ENCODE data around the gene ZPLD1.

The ZPLD1 gene

GRCh38 chr3:102434715-102435114, at the start of gene ZPLD1:
Gene ZPLD1 (plus strand): TSS chr3:102435015. CDS start chr3:102438488, 3,473 bp downstream.
- no peak for DNase-seq (ENCODE audit: low read depth, low spot score)
- no peak within 1 kb of the TSS for H3K27ac ChIP-seq

DNA sequence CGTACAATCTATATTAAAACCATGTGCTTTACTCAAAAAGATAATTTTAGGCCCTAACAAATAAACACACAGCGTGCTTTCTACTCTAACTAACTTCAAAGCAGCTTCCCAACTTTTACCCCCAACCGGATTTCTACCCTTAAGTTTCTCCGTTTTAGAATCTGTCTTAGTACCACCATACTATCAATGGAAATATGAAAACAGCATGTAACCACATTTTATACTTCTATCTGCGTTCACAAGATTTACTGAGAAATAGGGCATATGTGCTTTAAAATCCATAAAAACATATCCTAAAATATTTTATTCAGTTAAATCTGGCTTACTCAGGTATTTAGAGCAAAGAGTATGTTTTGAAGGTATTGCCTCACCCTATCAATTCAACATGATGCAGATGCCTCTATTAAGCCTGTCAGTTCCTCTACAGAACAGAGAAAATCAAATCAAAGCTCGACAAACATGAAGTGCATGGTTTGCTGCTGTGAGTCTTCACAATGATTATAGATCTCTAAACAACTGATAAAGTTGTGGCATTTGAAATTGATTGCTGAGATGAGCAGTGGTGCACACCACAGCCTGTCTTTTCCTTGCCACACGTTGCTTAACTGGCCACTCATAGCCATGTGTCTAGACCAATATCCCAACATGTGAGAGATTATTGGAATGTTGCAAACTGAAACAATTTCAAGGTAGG, 44.5 kb upstream of the ZPLD1 start:
- DNase-seq (ENCODE audit: low read depth, low spot score), result no peak
- H3K27ac ChIP-seq, result no peak overlapping the region

DNA sequence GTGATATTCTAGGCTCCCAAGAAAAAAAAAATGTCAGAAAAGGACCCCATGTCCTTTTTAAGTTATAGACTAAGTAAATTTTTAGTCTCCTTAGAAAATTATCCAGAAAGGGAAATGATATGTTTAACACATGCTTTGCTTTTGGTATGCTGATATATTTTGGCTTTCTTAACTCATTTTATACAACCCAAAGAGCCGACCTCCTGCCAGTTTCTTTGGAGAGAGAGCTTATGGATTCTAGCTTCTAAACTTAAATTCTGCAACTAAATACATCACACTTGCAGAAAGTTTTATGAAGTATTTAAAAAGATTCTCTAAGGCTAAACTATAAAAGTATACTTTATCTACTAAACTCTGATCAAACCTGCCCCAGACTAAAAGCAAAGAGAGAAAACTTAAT, 43.9 kb upstream of the ZPLD1 start:
- no peak for DNase-seq (ENCODE audit: low read depth, low spot score)
- H3K27ac ChIP-seq, result no peak overlapping the region

GRCh38 chr3:102391491-102391890, 43.3 kb upstream of the ZPLD1 start:
- no peak for DNase-seq (ENCODE audit: low read depth, low spot score)

DNA sequence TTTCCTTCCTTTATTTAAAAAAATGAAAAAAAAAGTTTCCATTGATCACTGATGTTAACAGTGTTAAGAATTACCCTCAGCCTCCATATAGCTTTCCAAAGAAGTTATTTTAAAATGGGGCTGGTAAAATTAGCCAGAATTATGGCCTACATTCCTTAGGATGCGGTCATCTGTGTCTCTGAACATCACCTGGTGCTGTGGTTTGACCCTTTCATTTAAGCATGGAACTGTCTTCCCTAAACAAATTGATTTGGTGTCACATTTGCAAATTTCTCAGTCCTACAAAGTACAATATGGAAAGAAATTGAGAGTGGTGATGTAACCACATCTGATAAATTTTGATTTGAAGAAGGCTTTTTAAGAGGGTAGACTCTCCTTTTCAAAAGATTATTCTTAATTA, 40.3 kb upstream of the ZPLD1 start:
- H3K27ac ChIP-seq, result no peak overlapping the region
- no peak for DNase-seq (ENCODE audit: low read depth, low spot score)

More at GRCh38 chr3:102391491-102391890, 43.3 kb upstream of the ZPLD1 start:
- no peak overlapping the region for H3K27ac ChIP-seq

GRCh38 chr3:102398176-102398575, 36.6 kb upstream of the ZPLD1 start:
- H3K27ac ChIP-seq, result no peak overlapping the region
- no peak for DNase-seq (ENCODE audit: low read depth, low spot score)

DNA sequence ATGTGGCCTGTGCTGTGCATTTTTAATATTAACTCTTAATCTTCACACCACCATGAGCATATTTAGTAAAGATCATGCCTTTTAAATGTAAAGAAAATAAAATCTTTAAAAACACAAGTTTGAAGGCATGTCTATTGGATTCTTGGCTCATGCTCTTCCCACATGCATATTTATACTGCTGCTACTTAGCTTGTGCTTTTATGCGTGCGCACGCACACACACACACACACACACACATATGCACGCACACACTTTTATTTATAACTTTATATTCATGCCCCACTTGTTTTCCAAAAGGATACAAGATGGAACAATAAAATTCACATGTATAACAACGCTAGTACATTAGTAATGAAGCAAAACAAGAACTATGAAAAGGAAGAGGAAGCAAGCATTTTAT, 36.1 kb upstream of the ZPLD1 start:
- H3K27ac ChIP-seq, result no peak overlapping the region
- DNase-seq (ENCODE audit: low read depth, low spot score), result no peak

GRCh38 chr3:102400142-102400541, 34.7 kb upstream of the ZPLD1 start:
- DNase-seq (ENCODE audit: low read depth, low spot score), result no peak
- peak overlapping the region; percentile 81 for H3K27ac ChIP-seq

GRCh38 chr3:102400766-102401165, 34.0 kb upstream of the ZPLD1 start:
- DNase-seq (ENCODE audit: low read depth, low spot score), result no peak

DNA sequence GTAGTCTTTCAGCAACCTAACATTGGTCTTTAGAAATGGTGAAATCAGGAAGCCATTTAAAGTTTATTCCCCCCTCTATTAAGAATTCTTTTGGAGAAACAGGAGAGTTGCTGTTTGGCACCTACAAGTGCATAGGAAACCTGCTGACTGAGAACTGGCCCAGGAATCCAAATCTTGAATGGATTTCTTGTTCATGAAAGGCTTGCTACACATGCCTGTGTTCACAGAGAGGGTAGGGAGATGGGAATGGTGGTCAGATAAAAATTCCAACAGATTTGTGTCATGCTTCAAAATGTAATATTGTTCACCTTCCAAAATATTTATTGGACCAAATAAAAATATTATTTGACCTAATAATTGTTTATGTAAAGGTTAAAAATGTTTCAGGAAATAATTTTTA, 24.2 kb upstream of the ZPLD1 start:
- DNase-seq (ENCODE audit: low read depth, low spot score), result no peak
- no peak overlapping the region for H3K27ac ChIP-seq

More at GRCh38 chr3:102400766-102401165, 34.0 kb upstream of the ZPLD1 start:
- peak overlapping the region; percentile 81 for H3K27ac ChIP-seq

DNA sequence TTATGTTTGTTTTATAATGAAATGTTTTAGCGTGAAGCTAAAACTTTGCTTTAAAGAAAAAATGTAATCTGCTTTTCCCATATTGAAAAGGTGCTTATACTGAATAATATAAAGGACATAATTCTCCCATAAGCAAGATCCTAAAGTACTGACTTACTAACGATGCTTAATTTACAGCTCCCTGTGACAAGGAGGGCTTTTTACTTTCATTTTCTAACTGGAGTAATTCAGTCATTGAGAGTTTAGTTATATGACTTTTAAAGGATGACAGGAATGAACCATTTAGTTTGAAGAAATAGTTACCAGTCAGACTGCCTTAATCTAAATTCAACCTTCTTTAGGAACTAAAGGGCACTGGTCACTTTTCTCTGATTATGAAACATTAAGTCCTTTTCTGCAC, 19.3 kb upstream of the ZPLD1 start:
- DNase-seq (ENCODE audit: low read depth, low spot score), result no peak
- no peak overlapping the region for H3K27ac ChIP-seq

DNA sequence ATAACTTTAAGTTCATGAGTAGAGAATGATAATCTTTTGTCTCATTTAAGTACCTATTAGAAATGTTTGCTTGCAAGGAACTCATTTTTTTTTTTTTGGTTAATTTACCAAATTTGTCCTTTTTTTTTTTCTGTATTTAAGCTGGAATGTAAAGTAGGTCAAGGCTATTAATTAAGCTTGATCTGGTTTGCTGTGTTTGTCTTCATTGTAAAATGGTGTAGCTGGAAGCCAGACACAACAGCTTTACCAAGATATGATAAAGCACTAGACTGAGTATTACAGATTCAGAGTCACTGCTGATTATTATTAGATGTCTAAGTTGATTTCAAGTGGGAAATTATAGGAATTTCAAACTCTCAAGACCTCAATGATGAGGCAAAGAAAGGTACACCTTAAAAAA, 15.0 kb upstream of the ZPLD1 start:
- no peak for DNase-seq (ENCODE audit: low read depth, low spot score)
- no peak overlapping the region for H3K27ac ChIP-seq

DNA sequence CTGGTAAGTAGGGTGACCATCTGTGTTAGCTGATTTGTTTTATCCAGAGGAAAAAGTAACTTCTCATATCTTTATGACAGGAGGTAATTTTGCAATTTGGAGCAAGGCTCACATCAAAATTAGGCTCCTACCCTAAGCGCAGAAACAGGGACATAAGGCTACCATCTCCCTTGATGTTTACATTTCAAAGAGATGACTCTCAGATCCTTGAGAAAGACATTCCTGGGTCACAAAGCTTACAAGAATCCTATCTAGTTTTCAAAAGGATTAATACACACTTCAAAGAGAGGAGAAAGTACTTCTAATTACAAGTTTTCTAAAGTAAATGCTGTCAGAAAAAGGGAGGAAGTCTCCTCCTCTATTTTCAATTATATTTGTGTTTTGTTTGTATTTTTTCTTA, 7.0 kb downstream of the ZPLD1 start:
- DNase-seq (ENCODE audit: low read depth, low spot score), result no peak
- no peak overlapping the region for H3K27ac ChIP-seq

- no peak for DNase-seq (ENCODE audit: low read depth, low spot score)
- H3K27ac ChIP-seq, result no peak overlapping the region
These were observed 8.2 kb downstream of the ZPLD1 start for GRCh38 chr3:102443021-102443420.

DNA sequence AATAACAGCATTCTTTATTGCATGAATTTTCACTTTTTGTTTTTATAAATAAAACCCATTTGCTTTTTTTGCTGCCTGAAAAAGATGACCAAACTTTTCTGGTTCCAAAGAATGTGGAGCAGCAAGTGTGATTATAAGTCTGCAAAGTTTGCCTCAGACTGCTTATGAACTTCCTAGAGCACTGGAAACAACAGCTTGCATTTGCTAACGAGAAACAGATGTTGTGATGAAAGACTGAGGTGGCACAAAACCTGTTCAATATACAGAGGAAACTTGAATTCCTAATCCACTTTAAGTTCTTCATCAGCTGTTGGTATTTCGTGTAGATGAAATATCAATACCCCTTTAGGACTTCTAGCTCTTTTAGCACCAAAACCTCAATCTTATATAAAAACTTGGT, 9.3 kb downstream of the ZPLD1 start:
- DNase-seq (ENCODE audit: low read depth, low spot score), result no peak
- H3K27ac ChIP-seq, result no peak overlapping the region

DNA sequence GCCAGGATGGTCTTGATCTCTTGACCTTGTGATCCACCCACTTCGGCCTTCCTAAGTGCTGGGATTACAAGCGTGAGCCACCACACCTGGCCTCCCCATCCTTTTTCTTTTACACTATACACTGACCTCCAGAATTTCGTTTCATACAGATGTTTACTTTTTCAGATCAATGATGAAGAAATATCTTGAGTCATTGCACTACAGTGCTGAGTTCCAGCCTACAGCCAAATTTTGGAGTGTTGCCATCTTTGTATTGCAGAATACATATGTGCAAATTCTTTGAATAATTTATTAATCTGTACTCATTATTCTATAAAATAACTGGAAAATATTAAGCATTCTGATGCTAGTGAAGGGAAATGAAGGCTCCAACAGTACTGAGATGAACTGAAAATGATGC, 12.5 kb downstream of the ZPLD1 start:
- peak; percentile 12 for DNase-seq (ENCODE audit: low read depth, low spot score)
- no peak overlapping the region for H3K27ac ChIP-seq

- DNase-seq (ENCODE audit: low read depth, low spot score), result no peak
These were observed 14.5 kb downstream of the ZPLD1 start for GRCh38 chr3:102449341-102449740.

DNA sequence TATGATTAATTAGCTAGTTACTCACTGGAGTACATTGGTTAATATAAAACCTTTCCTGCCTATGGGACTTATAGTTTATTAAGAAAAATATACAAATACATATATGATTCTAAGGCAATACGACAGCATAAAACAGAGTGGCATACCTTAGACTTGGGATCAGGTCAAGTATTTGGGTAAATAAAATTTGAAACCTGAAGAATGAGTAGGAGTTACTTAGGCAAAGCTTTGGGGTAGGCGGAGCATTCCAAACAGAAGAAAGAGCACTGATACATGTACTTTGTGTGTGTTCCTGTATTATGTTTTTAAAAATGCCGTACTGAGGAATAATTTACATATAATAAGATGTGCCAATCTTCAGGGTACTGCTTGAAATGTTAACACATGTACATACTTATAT, 15.1 kb downstream of the ZPLD1 start:
- no peak overlapping the region for H3K27ac ChIP-seq

More at GRCh38 chr3:102449341-102449740, 14.5 kb downstream of the ZPLD1 start:
- H3K27ac ChIP-seq, result no peak overlapping the region

GRCh38 chr3:102450976-102451375, 16.2 kb downstream of the ZPLD1 start:
- no peak overlapping the region for H3K27ac ChIP-seq
- no peak for DNase-seq (ENCODE audit: low read depth, low spot score)

More for the DNA sequence above, 15.1 kb downstream of the ZPLD1 start:
- no peak for DNase-seq (ENCODE audit: low read depth, low spot score)

DNA sequence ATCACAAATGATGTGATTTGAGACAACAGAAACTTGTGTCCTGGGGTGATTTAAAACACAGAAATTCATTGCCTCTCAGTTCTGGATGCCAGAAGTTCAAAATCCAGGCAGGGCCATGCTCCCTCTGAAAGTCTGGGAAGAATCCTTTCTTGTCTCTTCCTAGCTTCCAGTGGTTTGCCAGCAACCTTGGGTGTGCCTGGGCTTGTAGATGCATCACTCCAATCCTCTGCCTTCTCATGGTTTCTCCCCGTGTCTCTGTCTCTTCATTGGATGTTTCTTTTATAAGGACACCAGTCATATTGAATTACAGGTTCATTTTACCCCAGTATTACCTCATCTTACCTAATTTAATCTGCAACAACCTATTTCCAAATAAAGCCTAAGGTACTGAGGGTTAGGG, 16.7 kb downstream of the ZPLD1 start:
- no peak for DNase-seq (ENCODE audit: low read depth, low spot score)
- no peak overlapping the region for H3K27ac ChIP-seq

GRCh38 chr3:102454181-102454580, 19.4 kb downstream of the ZPLD1 start:
- DNase-seq (ENCODE audit: low read depth, low spot score), result no peak
- no peak overlapping the region for H3K27ac ChIP-seq

GRCh38 chr3:102457644-102458043, 22.8 kb downstream of the ZPLD1 start:
- no peak for DNase-seq (ENCODE audit: low read depth, low spot score)

More at GRCh38 chr3:102457644-102458043, 22.8 kb downstream of the ZPLD1 start:
- H3K27ac ChIP-seq, result no peak overlapping the region
